SK-N-MC (cell line): Measurements from ENCODE around the gene PEX11B.

Source experiments
- EZH2 ChIP-seq: fragments of 200-600 bp; sonication (generic); IDR thresholded peaks from one replicate; pipeline ENCODE4 v1.6.1; 2017; ENCODE audit warnings: antibody characterized with exemption
- FOXP2 ChIP-seq: optimal IDR thresholded peaks from 2 replicates; pipeline ENCODE3; 2011; ENCODE audit warnings: mild to moderate bottlenecking, moderate library complexity; ENCODE audit not compliant: insufficient read depth; ENCODE audit errors: extremely low read length, control extremely low read depth
- POLR2AphosphoS5 ChIP-seq: IDR thresholded peaks from 2 replicates; pipeline ENCODE4 v1.6.1; 2012; ENCODE audit warnings: mild to moderate bottlenecking, low read depth, low read length, borderline replicate concordance

DNA sequence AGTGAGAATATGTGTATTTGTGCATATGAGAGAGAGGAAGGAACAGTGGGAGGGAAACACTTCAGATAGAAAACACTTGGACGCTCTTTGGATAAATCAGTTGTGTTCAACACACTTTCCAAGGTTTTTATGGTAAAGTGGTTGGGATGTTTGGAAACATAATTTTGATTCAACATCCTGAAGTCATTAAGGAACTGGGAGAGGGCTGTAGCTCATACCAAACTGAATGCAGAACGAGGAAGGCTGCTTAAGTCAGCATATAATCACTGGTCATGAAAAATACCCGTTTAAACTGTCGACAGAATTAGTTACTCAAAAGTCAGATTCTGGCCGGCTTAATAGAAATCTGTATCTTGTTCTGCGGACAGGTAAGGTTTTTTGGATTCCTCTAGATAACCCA lies 24.4 kb upstream of the PEX11B start:
- TF ChIP-seq POLR2AphosphoS5 (no peak), EZH2 (no peak), FOXP2 (no peak)
